SU-DHL-6 (cell line): ENCODE measurements around the gene TDO2.

Source experiments
- H2AFZ ChIP-seq: fragments of 200-600 bp; sonication (generic); 2 replicates; pipeline ENCODE4 v1.6.1; 2014; ENCODE audit warnings: low read depth, mild to moderate bottlenecking, moderate library complexity, mixed read lengths, antibody characterized with exemption, low read length; ENCODE audit not compliant: severe bottlenecking
- H3F3A ChIP-seq: fragments of 200-600 bp; shearing (Covaris generic); 2 replicates; pipeline ENCODE4 v1.6.0; 2016; ENCODE audit warnings: antibody characterized with exemption, mild to moderate bottlenecking; ENCODE audit not compliant: insufficient read depth
- H3K27ac ChIP-seq: fragments of 200-600 bp; sonication (generic); 2 replicates; pipeline ENCODE4 v1.5.1; 2016; ENCODE audit warnings: low read depth, mild to moderate bottlenecking, low read length, moderate library complexity, mixed read lengths
- H3K27me3 ChIP-seq: fragments of 200-600 bp; sonication (generic), shearing (Covaris generic); 2 replicates; pipeline ENCODE4 v1.6.0; 2014; ENCODE audit warnings: mild to moderate bottlenecking, low read length
- H3K36me3 ChIP-seq: fragments of 200-600 bp; sonication (generic); 2 replicates; pipeline ENCODE4 v1.6.1; 2014; ENCODE audit warnings: mild to moderate bottlenecking, low read length, mixed read lengths
- H3K4me2 ChIP-seq: fragments of 300-600, 200-600 bp; shearing (Covaris generic), sonication (generic); 2 replicates; pipeline ENCODE4 v1.6.0; 2014; ENCODE audit warnings: low read length, low read depth, mild to moderate bottlenecking; ENCODE audit not compliant: poor library complexity, severe bottlenecking
- H3K4me3 ChIP-seq: fragments of 200-600 bp; sonication (generic); 2 replicates; pipeline ENCODE4 v1.5.1; 2014; ENCODE audit warnings: antibody characterized with exemption, low read length, mild to moderate bottlenecking, mixed read lengths; ENCODE audit not compliant: insufficient read depth, poor library complexity, severe bottlenecking
- H3K79me2 ChIP-seq: fragments of 200-600 bp; sonication (generic); 2 replicates; pipeline ENCODE4 v1.6.1; 2014; ENCODE audit warnings: mild to moderate bottlenecking, low read length, moderate library complexity; ENCODE audit not compliant: insufficient read depth
- H3K9ac ChIP-seq: fragments of 200-600 bp; sonication (generic); 2 replicates; pipeline ENCODE4 v1.7.0; 2014; ENCODE audit warnings: mild to moderate bottlenecking, low read length
- H3K9me2 ChIP-seq: fragments of 200-600 bp; sonication (generic); replicated peaks from 2 replicates; pipeline ENCODE4 v1.6.1; 2014; ENCODE audit warnings: low read length; ENCODE audit not compliant: insufficient read depth
- H3K9me3 ChIP-seq: fragments of 200-600 bp; sonication (generic); 2 replicates; pipeline ENCODE4 v1.6.1; 2014; ENCODE audit warnings: low read length, mixed read lengths; ENCODE audit not compliant: insufficient read depth
- H4K20me1 ChIP-seq: fragments of 200-600 bp; sonication (generic); 2 replicates; pipeline ENCODE4 v1.6.1; 2014; ENCODE audit warnings: low read depth, mild to moderate bottlenecking, antibody characterized with exemption, low read length, moderate library complexity, mixed read lengths
- CTCF ChIP-seq: fragments of 200-600 bp; sonication (generic); IDR thresholded peaks from one replicate; pipeline ENCODE4 v1.5.1; 2017; ENCODE audit warnings: antibody characterized with exemption, mild to moderate bottlenecking, low read length, moderate library complexity; ENCODE audit not compliant: insufficient read depth, poor library complexity, severe bottlenecking
- EZH2phosphoT487 ChIP-seq: fragments of 200-600 bp; sonication (generic), shearing (Covaris generic); conservative IDR thresholded peaks from 2 replicates; pipeline ENCODE4 v1.6.1; 2018; ENCODE audit warnings: mild to moderate bottlenecking, antibody characterized with exemption, low read length, moderate library complexity, mixed read lengths

TDO2 gene

GRCh38 chr4:155903453-155903852 is at the start of gene TDO2:
TDO2 (plus strand) TSS chr4:155903696; CDS start chr4:155903759, 63 bp downstream.
- Histone ChIP-seq H2AFZ (no peak within 1 kb of the TSS), H3K27ac (no peak within 1 kb of the TSS), H4K20me1 (no peaks in the 10 kb centered on the region), H3K27me3 (no peaks in the 10 kb centered on the region), H3K79me2 (no peaks in the 10 kb centered on the region), H3F3A (no peaks in the 10 kb centered on the region), H3K9me3 (no peaks in the 10 kb centered on the region), H3K9ac (no peak within 1 kb of the TSS), H3K9me2 (no peaks in the 10 kb centered on the region), H3K36me3 (no peaks in the 10 kb centered on the region), H3K4me2 (no peak within 1 kb of the TSS), H3K4me3 (no peak within 1 kb of the TSS)
- TF ChIP-seq EZH2phosphoT487: no peak
- no peak for TF ChIP-seq CTCF

GRCh38 chr4:155854582-155855226 is 48.8 kb upstream of the TDO2 start:
- TF ChIP-seq EZH2phosphoT487 (no peak), CTCF (no peak)
- no peaks in the 10 kb centered on the region for H3K36me3 ChIP-seq
- no peak overlapping the region for H3K9ac ChIP-seq
- H3K9me3 ChIP-seq: no peaks in the 10 kb centered on the region
- H3F3A ChIP-seq: no peaks in the 10 kb centered on the region
- H3K9me2 ChIP-seq: no peaks in the 10 kb centered on the region
- H2AFZ ChIP-seq: no peak overlapping the region
- H3K4me3 ChIP-seq: no peak overlapping the region
- H3K27ac ChIP-seq: no peak overlapping the region
- H3K4me2 ChIP-seq: no peak overlapping the region
- H3K27me3 ChIP-seq: no peaks in the 10 kb centered on the region
- no peaks in the 10 kb centered on the region for H3K79me2 ChIP-seq
- no peaks in the 10 kb centered on the region for H4K20me1 ChIP-seq

GRCh38 chr4:155855897-155856296 is 47.6 kb upstream of the TDO2 start:
- no peaks in the 10 kb centered on the region for H3F3A ChIP-seq
- no peaks in the 10 kb centered on the region for H3K27me3 ChIP-seq
- no peak overlapping the region for H3K9ac ChIP-seq
- no peaks in the 10 kb centered on the region for H3K9me3 ChIP-seq
- no peaks in the 10 kb centered on the region for H3K36me3 ChIP-seq
- TF ChIP-seq EZH2phosphoT487: no peak
- no peak for TF ChIP-seq CTCF
- H2AFZ ChIP-seq: no peak overlapping the region
- no peak overlapping the region for H3K4me2 ChIP-seq
- H3K27ac ChIP-seq: no peak overlapping the region
- no peaks in the 10 kb centered on the region for H4K20me1 ChIP-seq
- no peaks in the 10 kb centered on the region for H3K9me2 ChIP-seq
- H3K4me3 ChIP-seq: no peak overlapping the region
- H3K79me2 ChIP-seq: no peaks in the 10 kb centered on the region
